T-helper 1 cell (primary cell): Measurements from ENCODE around the gene SESN2.

Experiments
- DNase-seq, 5 donors: peaks; one replicate each; pipeline ENCODE4 v3.0.0-alpha.2; 2012 to 2020

SESN2 gene

GRCh38 chr1:28249013-28249865, 10.1 kb upstream of the SESN2 start:
- DNase-seq: peak in 1 of 5 donors; percentile 84

- peak in 1 of 5 donors; percentile 36 for DNase-seq
These were observed 9.4 kb upstream of the SESN2 start for GRCh38 chr1:28249866-28250295.

- DNase-seq: peak in 1 of 5 donors; percentile 73
These were observed 3.0 kb upstream of the SESN2 start for GRCh38 chr1:28256197-28256827.

- no peak for DNase-seq
These were observed 1.6 kb upstream of the SESN2 start for GRCh38 chr1:28257736-28258135.

GRCh38 chr1:28258628-28259251, 578 bp upstream of the SESN2 start:
- peak in 1 of 5 donors; percentile 30 for DNase-seq

- DNase-seq: peak in 1 of 5 donors; percentile 45
These were observed 850 bp downstream of the SESN2 start for GRCh38 chr1:28259934-28260802.

- DNase-seq: no peak
These were observed 1.5 kb downstream of the SESN2 start for GRCh38 chr1:28260803-28261174.

GRCh38 chr1:28264897-28265296, 5.6 kb downstream of the SESN2 start:
- no peak for DNase-seq

- DNase-seq: no peak
These were observed 6.3 kb downstream of the SESN2 start for GRCh38 chr1:28265577-28265976.

- no peak for DNase-seq
These were observed 7.6 kb downstream of the SESN2 start for GRCh38 chr1:28266920-28267322.

GRCh38 chr1:28267633-28268032, 8.3 kb downstream of the SESN2 start:
- no peak for DNase-seq

GRCh38 chr1:28269529-28269928, 10.2 kb downstream of the SESN2 start:
- DNase-seq: no peak

GRCh38 chr1:28272215-28272852, 13.0 kb downstream of the SESN2 start:
- DNase-seq: no peak

- DNase-seq: no peak
These were observed 14.0 kb downstream of the SESN2 start for GRCh38 chr1:28273216-28273860.

GRCh38 chr1:28278763-28279162, 19.4 kb downstream of the SESN2 start:
- no peak for DNase-seq

GRCh38 chr1:28279721-28280120, 20.4 kb downstream of the SESN2 start:
- no peak for DNase-seq

GRCh38 chr1:28280501-28280900, 21.2 kb downstream of the SESN2 start:
- no peak for DNase-seq

- DNase-seq: no peak
These were observed 21.7 kb downstream of the SESN2 start for GRCh38 chr1:28280977-28281381.

GRCh38 chr1:28281608-28282425, 22.5 kb downstream of the SESN2 start:
- no peak for DNase-seq
